Panc1 (cell line): Measurements from ENCODE around the gene IGFBP1.

ENCODE experiments used
- CTCF ChIP-seq: fragments of 450-650 bp; IDR thresholded peaks from 2 replicates; pipeline ENCODE4 v1.5.1; 2017; ENCODE audit warnings: mild to moderate bottlenecking
- POLR2AphosphoS5 ChIP-seq: IDR thresholded peaks from 2 replicates; pipeline ENCODE4 v1.6.1; 2012; ENCODE audit warnings: mild to moderate bottlenecking, low read depth, low read length, moderate library complexity
- REST ChIP-seq, 2 experiments: IDR thresholded peaks; 2 replicates each; pipeline ENCODE4 v1.6.1; 2011 to 2012; ENCODE audit warnings: low read depth in 2 of 2, control low read depth in 1 of 2, low read length in 1 of 2, mild to moderate bottlenecking in 1 of 2, moderate library complexity in 1 of 2; ENCODE audit not compliant: insufficient read depth in 1 of 2
- SIN3A ChIP-seq: IDR thresholded peaks from 2 replicates; pipeline ENCODE4 v1.6.1; 2012; ENCODE audit warnings: low read depth, mild to moderate bottlenecking, low read length, moderate library complexity, borderline replicate concordance; ENCODE audit not compliant: insufficient read depth
- TCF7L2 ChIP-seq: IDR thresholded peaks from 2 replicates; pipeline ENCODE4 v1.6.1; 2011; ENCODE audit warnings: mild to moderate bottlenecking, low read depth, low read length, inconsistent platforms

DNA sequence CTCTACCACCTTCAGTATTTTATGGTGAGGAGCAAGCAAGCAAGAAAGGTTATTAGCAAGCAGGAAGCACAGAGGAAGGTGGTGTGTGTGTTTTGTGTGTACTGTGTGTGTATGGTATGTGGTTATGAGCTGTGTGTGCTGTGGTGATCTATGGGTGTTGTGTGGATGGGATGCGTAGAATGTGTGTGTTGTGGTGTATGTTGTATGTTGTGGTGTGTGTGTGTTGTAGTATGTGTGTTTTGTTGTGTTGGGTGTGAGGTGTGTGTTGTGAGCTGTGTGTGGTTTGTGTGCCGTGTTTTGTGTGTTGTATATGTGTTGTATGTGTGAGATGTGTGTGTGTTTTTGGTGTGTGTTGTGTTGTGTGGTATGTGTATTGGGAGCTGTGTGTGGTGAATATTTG lies 49.6 kb downstream of the IGFBP1 start:
- TF ChIP-seq CTCF, result no peak
- TF ChIP-seq REST (IDR thresholded peaks at IDR 0.05; ENCODE audit: insufficient read depth in 1 of 2, low read depth in 2 of 2, low read length in 1 of 2), result no peak
- no peak for TF ChIP-seq SIN3A
- no peak for TF ChIP-seq POLR2AphosphoS5
- no peak for TF ChIP-seq TCF7L2
